ENCODE results near the gene WWTR1. TPM values are rescaled to one million over a fixed set of nuclear protein-coding genes. Genes with fewer than 3 reads are reported as not detected.

WWTR1 gene
- total RNA-seq, 1 experiment from 2014 or later, result 24.4 TPM

DNA sequence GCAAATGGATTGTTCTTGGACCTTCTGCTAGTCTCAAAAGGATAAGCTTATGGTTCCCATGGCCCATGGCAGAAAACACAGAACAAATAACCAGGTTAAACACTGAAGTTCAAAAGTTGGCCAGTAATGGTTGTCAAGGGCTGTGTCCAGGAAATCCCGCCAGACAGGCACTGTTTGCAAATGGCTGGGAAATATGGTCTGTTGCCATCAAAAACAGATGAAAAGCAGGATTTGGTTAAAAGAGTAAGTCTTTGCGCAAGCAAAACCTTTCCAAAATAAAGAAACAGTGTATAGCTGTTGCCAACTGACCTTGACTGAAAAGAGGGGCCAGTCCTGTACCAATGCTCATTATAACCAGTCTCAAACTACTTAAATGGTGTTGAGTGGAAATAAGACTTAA lies 58.6 kb downstream of the WWTR1 start:
- H4K20me1 ChIP-seq (ENCODE audit: control insufficient read depth, insufficient read depth, insufficient read length), result no peaks in the 10 kb centered on the region
- no CpG with 5 or more reads among the region's 2 CpGs for WGBS (ENCODE audit: extremely low coverage, insufficient read length, low lambda C conversion rate)

More for the DNA sequence above, 58.6 kb downstream of the WWTR1 start:
- H3K9ac ChIP-seq (ENCODE audit: extremely low read depth, insufficient read length, low read length), result no peak overlapping the region
- no peak overlapping the region for H4K5ac ChIP-seq (ENCODE audit: insufficient read length, low read depth, low read length)
- H3K4me1 ChIP-seq (ENCODE audit: insufficient read depth, low read length), result peaks cover 3% of the 10 kb centered on the region; the same call in 1 of the 2 replicates
- H3K23ac ChIP-seq (ENCODE audit: insufficient read length, low read depth, low read length), result no peak overlapping the region
- DNase-seq, result no peak
- no peak overlapping the region for H2BK15ac ChIP-seq (ENCODE audit: low read depth, low read length)
- H3K27ac ChIP-seq (ENCODE audit: insufficient read length, low read depth, low read length), result no peak overlapping the region
- H2AK5ac ChIP-seq (ENCODE audit: insufficient read length, low read length), result no peak overlapping the region
- no peaks in the 10 kb centered on the region for H3K23me2 ChIP-seq (ENCODE audit: insufficient read length, low read depth, low read length, poor library complexity, severe bottlenecking)
- H3K56ac ChIP-seq (ENCODE audit: insufficient read length, low read depth, low read length), result no peak overlapping the region
- H3K9me3 ChIP-seq (ENCODE audit: control insufficient read depth, low read depth, low read length), result no peaks in the 10 kb centered on the region
- H2BK5ac ChIP-seq (ENCODE audit: insufficient read length, low read length), result no peak overlapping the region
- no peak overlapping the region for H3K4me3 Mint-ChIP-seq
- no peaks in the 10 kb centered on the region for H3K9me3 Mint-ChIP-seq
- H2AFZ ChIP-seq (ENCODE audit: low read length), result no peak overlapping the region
- H3K36me3 Mint-ChIP-seq (ENCODE audit: insufficient read depth in 1 of 3, low read depth in 3 of 3), result no peaks in the 10 kb centered on the region
- H3K27ac Mint-ChIP-seq, result no peak overlapping the region
- peaks cover 13 to 18% of the 10 kb centered on the region in 2 experiments for H3K4me1 Mint-ChIP-seq
- no peak overlapping the region for H2BK120ac ChIP-seq (ENCODE audit: low read depth, low read length, poor library complexity, severe bottlenecking)
- H3K14ac ChIP-seq (ENCODE audit: insufficient read depth, low read length), result no peak overlapping the region
- H3K79me2 ChIP-seq (ENCODE audit: insufficient read depth, low read length), result peaks cover 5% of the 10 kb centered on the region; the same call in 1 of the 2 replicates
- H3K4ac ChIP-seq (ENCODE audit: low read depth, low read length), result no peak overlapping the region
- no peaks in the 10 kb centered on the region for H3K27me3 ChIP-seq (ENCODE audit: insufficient read depth, low read length)
- H3K4me2 ChIP-seq (ENCODE audit: insufficient read depth, insufficient read length, low read length), result no peak overlapping the region
- no peak overlapping the region for H2BK20ac ChIP-seq (ENCODE audit: low read depth, low read length, poor library complexity, severe bottlenecking)
- H3T11ph ChIP-seq (ENCODE audit: low read length), result no peak overlapping the region
- no peaks in the 10 kb centered on the region for H3K79me1 ChIP-seq (ENCODE audit: insufficient read depth, low read depth, low read length, poor library complexity, severe bottlenecking)
- H4K8ac ChIP-seq (replicated peaks; ENCODE audit: insufficient read length, low read depth, low read length), result no peak overlapping the region
- no peak overlapping the region for H3K18ac ChIP-seq (ENCODE audit: insufficient read length, low read depth, low read length)
- TF ChIP-seq, protein P1, sequence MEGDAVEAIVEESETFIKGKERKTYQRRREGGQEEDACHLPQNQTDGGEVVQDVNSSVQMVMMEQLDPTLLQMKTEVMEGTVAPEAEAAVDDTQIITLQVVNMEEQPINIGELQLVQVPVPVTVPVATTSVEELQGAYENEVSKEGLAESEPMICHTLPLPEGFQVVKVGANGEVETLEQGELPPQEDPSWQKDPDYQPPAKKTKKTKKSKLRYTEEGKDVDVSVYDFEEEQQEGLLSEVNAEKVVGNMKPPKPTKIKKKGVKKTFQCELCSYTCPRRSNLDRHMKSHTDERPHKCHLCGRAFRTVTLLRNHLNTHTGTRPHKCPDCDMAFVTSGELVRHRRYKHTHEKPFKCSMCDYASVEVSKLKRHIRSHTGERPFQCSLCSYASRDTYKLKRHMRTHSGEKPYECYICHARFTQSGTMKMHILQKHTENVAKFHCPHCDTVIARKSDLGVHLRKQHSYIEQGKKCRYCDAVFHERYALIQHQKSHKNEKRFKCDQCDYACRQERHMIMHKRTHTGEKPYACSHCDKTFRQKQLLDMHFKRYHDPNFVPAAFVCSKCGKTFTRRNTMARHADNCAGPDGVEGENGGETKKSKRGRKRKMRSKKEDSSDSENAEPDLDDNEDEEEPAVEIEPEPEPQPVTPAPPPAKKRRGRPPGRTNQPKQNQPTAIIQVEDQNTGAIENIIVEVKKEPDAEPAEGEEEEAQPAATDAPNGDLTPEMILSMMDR (conservative IDR thresholded peaks at IDR 0.05), result no peak
- no peaks in the 10 kb centered on the region for H3K27me3 Mint-ChIP-seq (ENCODE audit: low read depth)
- H2BK12ac ChIP-seq (ENCODE audit: insufficient read length, low read depth, low read length), result no peak overlapping the region
- H4K91ac ChIP-seq (ENCODE audit: insufficient read length, low read depth, low read length), result no peak overlapping the region
